Nephron progenitor cell (in vitro differentiated cells): Measurements from ENCODE around the gene HES3.

ENCODE experiments used
- DNase-seq: peaks from one replicate; pipeline ENCODE4 v3.0.0; 2021
- H3K27ac Mint-ChIP-seq: 2 replicates; pipeline ENCODE4 v1.8.0; 2021; ENCODE audit warnings: mild to moderate bottlenecking, moderate library complexity, mixed read lengths
- H3K27me3 Mint-ChIP-seq: 2 replicates; pipeline ENCODE4 v1.8.0; 2021; ENCODE audit warnings: mild to moderate bottlenecking, low read depth, mixed read lengths; ENCODE audit not compliant: poor library complexity
- H3K36me3 Mint-ChIP-seq: 2 replicates; pipeline ENCODE4 v1.8.0; 2021; ENCODE audit warnings: low read depth, mixed read lengths
- H3K4me1 Mint-ChIP-seq: 2 replicates; pipeline ENCODE4 v1.8.0; 2021; ENCODE audit warnings: mixed read lengths
- H3K4me3 Mint-ChIP-seq: 2 replicates; pipeline ENCODE4 v1.8.0; 2021; ENCODE audit warnings: mild to moderate bottlenecking, moderate library complexity, mixed read lengths
- H3K9me3 Mint-ChIP-seq: 2 replicates; pipeline ENCODE4 v1.8.0; 2021; ENCODE audit warnings: mild to moderate bottlenecking, moderate library complexity, mixed read lengths
- TF ChIP-seq, protein P1 (sequence below): fragments of 200-600 bp; sonication (generic); IDR thresholded peaks from 2 replicates; pipeline ENCODE4 v1.5.0; 2021; ENCODE audit warnings: antibody characterized with exemption

The HES3 gene

DNA sequence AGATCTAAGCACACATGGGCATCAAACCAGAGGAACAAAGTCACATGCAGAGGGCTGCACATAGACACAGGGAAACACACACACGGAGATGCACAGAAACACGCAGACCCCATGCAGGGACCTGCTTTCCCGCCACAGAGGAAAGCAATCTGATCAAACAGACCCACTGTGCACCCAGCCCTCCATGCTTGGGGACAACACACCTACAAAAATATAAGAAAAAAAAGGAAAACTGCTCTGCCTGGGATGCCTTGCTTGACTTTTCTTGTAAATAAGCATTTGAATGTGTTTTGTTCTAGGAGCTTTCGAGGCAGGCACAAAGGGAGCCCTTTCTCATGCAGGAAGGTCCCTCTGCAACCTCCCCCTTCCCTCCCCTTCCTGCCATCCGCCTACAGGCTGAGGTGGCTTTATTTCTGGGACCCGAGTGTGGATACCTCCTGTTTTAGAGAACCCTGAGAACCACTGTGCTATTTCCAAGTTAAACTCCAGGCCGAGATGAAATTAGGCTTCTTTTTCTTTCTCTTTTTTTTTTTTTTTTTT, 4.7 kb upstream of the HES3 start:
- DNase-seq: no peak
- H3K9me3 Mint-ChIP-seq: no peaks in the 10 kb centered on the region
- TF ChIP-seq, protein P1, sequence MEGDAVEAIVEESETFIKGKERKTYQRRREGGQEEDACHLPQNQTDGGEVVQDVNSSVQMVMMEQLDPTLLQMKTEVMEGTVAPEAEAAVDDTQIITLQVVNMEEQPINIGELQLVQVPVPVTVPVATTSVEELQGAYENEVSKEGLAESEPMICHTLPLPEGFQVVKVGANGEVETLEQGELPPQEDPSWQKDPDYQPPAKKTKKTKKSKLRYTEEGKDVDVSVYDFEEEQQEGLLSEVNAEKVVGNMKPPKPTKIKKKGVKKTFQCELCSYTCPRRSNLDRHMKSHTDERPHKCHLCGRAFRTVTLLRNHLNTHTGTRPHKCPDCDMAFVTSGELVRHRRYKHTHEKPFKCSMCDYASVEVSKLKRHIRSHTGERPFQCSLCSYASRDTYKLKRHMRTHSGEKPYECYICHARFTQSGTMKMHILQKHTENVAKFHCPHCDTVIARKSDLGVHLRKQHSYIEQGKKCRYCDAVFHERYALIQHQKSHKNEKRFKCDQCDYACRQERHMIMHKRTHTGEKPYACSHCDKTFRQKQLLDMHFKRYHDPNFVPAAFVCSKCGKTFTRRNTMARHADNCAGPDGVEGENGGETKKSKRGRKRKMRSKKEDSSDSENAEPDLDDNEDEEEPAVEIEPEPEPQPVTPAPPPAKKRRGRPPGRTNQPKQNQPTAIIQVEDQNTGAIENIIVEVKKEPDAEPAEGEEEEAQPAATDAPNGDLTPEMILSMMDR: no peak
- H3K4me1 Mint-ChIP-seq: peaks cover 24% of the 10 kb centered on the region
- no peaks in the 10 kb centered on the region for H3K36me3 Mint-ChIP-seq
- peaks cover 67% of the 10 kb centered on the region for H3K27me3 Mint-ChIP-seq
- H3K4me3 Mint-ChIP-seq: no peak overlapping the region
- H3K27ac Mint-ChIP-seq: no peak overlapping the region

DNA sequence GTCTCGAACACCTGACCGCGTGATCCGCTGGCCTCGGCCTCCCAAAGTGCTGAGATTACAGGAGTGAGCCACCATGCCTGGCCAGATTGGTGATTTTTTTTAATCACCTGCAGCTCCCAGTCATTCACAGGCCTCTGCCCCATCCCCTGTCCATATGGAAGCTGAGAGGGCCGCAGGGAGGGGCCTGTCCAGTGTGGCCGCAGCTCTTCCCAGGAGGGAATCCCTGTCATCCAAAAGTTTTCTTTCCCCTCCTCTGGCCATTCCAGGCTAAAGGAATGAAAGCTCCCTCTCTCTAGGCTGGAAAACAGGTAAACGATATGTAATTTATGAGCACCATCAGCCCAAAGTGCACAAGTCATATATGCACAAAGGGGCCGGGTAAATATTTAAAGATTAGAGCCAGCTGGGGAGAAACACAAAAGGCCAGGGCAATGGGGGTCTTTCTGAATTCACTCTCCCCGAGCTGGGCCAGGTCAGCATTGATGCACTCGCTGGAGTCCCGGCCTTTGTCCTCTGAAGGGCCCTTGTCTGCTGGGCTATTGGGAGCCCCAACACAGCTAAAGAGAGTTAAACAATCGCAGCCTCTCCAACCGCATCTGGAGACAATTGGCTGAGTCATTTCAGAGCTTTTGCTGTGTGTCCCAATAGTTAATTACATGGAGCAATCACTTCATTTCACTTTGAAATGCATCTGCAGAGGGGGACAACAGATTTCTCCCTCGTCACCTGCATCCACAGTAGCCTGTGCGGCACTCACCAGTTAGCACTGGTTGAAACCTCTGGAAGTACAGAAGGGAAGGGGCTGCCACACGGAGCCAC, 3.8 kb upstream of the HES3 start:
- peaks cover 15% of the 10 kb centered on the region for H3K4me1 Mint-ChIP-seq
- no peak overlapping the region for H3K27ac Mint-ChIP-seq
- no peak overlapping the region for H3K4me3 Mint-ChIP-seq
- TF ChIP-seq, protein P1: no peak
- peaks cover 76% of the 10 kb centered on the region for H3K27me3 Mint-ChIP-seq
- DNase-seq: no peak
- H3K36me3 Mint-ChIP-seq: no peaks in the 10 kb centered on the region
- H3K9me3 Mint-ChIP-seq: no peaks in the 10 kb centered on the region

DNA sequence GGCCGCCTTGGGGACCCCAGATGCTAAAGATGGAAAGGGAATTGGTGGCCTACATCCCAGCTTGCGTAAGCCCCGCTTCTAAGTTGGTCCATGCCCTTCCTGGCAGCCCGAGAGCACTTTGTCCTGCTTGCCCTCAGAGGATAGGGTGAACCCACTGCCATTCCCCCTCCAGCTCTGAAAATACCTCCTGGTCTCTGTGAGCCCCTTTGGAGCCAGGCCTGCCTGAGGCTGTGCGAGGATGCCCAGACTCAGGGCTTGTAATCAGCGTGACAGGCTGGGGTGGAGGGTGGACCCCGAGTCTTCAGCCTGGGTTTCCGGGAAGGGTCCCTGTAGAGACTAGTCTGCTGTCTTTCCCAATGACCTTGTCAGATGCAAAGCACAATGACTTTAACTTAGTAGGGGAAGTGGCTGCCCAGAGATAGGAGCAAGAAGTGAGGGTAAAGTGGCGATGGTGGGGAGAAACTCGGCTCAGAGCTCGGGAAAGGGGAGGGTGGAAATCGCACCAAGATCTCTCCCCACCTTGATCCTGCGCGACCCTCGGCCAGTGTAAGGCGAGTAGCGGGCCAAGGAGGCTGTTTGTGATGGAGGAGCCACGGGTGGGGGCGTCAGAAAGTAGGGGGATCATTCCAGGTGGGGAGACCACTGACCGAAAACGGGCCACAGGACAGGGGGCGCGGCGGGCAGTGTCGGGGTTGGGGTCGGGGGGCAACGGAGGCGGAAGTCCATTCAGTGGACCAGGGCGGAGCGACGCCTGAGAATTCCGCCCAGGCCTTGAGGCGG, 2.7 kb upstream of the HES3 start:
- Mint-ChIP-seq H3K4me3 (peak overlapping the region; percentile 61), H3K4me1 (peaks cover 15% of the 10 kb centered on the region), H3K27me3 (peaks cover 85% of the 10 kb centered on the region), H3K36me3 (no peaks in the 10 kb centered on the region), H3K9me3 (no peaks in the 10 kb centered on the region), H3K27ac (no peak overlapping the region)
- TF ChIP-seq, protein P1: no peak
- no peak for DNase-seq

DNA sequence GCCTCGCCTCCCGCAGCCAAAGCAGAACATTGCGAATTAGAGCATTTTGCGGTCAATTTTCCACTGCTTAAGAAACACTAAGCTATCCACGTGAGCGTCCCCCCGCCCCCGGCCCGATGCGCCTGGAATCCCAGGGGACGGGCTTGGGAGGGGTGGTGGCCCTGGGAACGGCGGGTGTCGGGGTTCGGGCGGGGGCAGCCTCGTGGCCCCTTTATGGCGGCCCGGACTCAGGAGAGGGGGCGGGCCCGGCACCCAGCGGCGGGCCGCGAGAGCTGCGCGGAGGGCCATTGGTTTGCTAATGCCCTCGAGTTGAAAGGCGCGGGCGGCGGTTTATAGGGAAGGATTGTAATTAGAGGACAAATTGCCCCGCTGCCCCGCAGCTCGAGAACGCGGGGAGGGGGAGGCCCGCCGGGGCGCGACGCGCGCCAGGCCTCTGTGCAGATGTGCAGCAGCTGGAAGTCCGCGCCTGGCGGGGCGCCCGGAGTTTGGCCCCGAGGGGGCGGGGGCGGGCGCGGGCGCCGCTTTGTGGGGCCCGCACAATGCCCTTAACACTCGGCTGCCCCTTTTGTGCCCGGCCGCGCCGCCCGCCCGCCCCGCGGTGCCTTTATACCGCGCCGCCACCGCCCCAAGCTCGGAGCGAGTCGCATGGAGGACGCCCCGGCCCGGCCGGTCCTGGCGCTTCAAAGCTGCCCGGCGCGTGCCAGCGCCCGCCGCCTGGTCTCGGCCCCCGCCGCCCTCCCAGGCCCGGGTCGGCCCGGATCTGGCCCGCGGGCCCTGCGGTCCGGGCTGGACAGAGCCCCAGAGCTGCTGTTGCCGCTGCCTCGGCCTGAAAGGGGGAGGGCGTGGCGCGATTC, 1.9 kb upstream of the HES3 start:
- no peak overlapping the region for H3K27ac Mint-ChIP-seq
- peaks cover 20% of the 10 kb centered on the region for H3K4me1 Mint-ChIP-seq
- H3K27me3 Mint-ChIP-seq: peaks cover 93% of the 10 kb centered on the region
- H3K9me3 Mint-ChIP-seq: no peaks in the 10 kb centered on the region
- no peaks in the 10 kb centered on the region for H3K36me3 Mint-ChIP-seq
- H3K4me3 Mint-ChIP-seq: peak overlapping the region; percentile 61
- TF ChIP-seq, protein P1: no peak
- DNase-seq: peak; percentile 48

DNA sequence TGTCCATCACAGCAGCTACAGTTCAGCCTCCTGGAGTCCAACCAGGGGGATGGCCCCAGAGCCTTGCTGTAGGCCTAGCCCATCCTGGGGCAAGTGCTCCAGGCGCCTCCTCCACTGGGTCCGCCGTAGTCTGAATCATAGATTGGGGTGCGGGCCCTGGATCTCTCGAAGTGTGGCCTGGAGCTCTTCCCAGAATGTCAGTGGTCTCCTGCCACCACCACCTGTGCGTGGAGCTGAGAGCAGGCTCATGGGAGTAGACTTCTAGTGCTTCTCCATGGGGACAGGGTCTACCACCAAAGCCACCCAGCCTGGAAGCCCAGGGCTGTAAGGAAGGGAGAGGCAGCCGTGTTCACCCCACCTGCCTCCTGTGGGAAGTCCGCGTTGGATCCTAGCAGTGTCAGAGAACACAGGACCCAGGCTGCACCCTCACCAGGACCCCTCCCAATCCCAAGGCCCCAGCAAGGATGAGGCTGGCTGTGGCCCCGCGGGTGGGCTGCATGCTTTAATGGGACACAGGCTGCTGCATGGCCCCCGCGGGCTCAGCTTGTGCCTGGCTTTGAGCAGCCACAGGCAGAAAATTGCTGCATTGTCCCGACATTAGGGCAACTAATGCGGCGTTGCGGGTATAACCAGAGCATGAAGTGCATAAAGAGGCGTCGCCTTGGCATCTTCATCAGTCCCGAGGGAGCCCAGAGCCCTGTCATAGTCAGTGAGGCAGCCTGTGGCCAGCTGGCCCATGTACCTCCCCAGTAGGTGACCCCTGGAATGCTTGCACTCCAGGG, 735 bp upstream of the HES3 start:
- H3K4me3 Mint-ChIP-seq: no peak overlapping the region
- H3K27me3 Mint-ChIP-seq: peaks cover 95% of the 10 kb centered on the region
- H3K9me3 Mint-ChIP-seq: no peaks in the 10 kb centered on the region
- TF ChIP-seq, protein P1: no peak
- H3K4me1 Mint-ChIP-seq: peaks cover 20% of the 10 kb centered on the region
- DNase-seq: no peak
- no peaks in the 10 kb centered on the region for H3K36me3 Mint-ChIP-seq
- H3K27ac Mint-ChIP-seq: no peak overlapping the region
